Hepatocyte (in vitro differentiated cells): ENCODE measurements around the gene NUP62. TPM values are rescaled to one million over a fixed set of nuclear protein-coding genes. Genes with fewer than 3 reads are reported as not detected.

ENCODE experiments used
- DNase-seq: peaks from one replicate; pipeline ENCODE4 v3.0.0-alpha.2; 2016; ENCODE audit warnings: low spot score
- H2AFZ ChIP-seq: fragments of 200-600 bp; sonication (generic); 2 replicates; pipeline ENCODE4 v1.6.0; 2016; ENCODE audit warnings: antibody characterized with exemption, mild to moderate bottlenecking
- H3K27ac ChIP-seq: fragments of 200-600 bp; sonication (generic); 2 replicates; pipeline ENCODE4 v1.5.1; 2016; ENCODE audit warnings: mild to moderate bottlenecking
- H3K27me3 ChIP-seq: fragments of 200-600 bp; sonication (generic); 2 replicates; pipeline ENCODE4 v1.6.1; 2016
- H3K36me3 ChIP-seq: fragments of 200-600 bp; sonication (generic); replicated peaks from 2 replicates; pipeline ENCODE4 v1.5.1; 2016; ENCODE audit warnings: low read depth; ENCODE audit not compliant: insufficient read depth
- H3K4me1 ChIP-seq: fragments of 200-600 bp; sonication (generic); 2 replicates; pipeline ENCODE4 v1.5.1; 2016; ENCODE audit warnings: mild to moderate bottlenecking, moderate library complexity; ENCODE audit not compliant: insufficient read depth
- H3K4me2 ChIP-seq: fragments of 200-600 bp; sonication (generic); 2 replicates; pipeline ENCODE4 v1.6.0; 2016
- H3K4me3 ChIP-seq: fragments of 200-600 bp; sonication (generic); 2 replicates; pipeline ENCODE4 v1.5.1; 2016; ENCODE audit warnings: mild to moderate bottlenecking
- H3K79me2 ChIP-seq: fragments of 200-600 bp; sonication (generic); 2 replicates; pipeline ENCODE4 v1.6.0; 2017; ENCODE audit warnings: mild to moderate bottlenecking
- H3K9me2 ChIP-seq: fragments of 200-600 bp; sonication (generic); replicated peaks from 2 replicates; pipeline ENCODE4 v1.6.0; 2017; ENCODE audit warnings: mild to moderate bottlenecking; ENCODE audit not compliant: insufficient read depth
- H3K9me3 ChIP-seq: fragments of 200-600 bp; sonication (generic); 2 replicates; pipeline ENCODE4 v1.5.1; 2016; ENCODE audit warnings: low read depth, mild to moderate bottlenecking
- H4K20me1 ChIP-seq: fragments of 200-600 bp; sonication (generic); 2 replicates; pipeline ENCODE4 v1.6.0; 2016; ENCODE audit warnings: mild to moderate bottlenecking; ENCODE audit not compliant: insufficient read depth, poor library complexity, severe bottlenecking
- CTCF ChIP-seq: fragments of 200-600 bp; sonication (generic); IDR thresholded peaks from 2 replicates; pipeline ENCODE4 v1.5.1; 2016; ENCODE audit warnings: antibody characterized with exemption, mild to moderate bottlenecking; ENCODE audit not compliant: poor library complexity
- EZH2 ChIP-seq: fragments of 200-600 bp; sonication (generic); IDR thresholded peaks from 2 replicates; pipeline ENCODE4 v1.6.1; 2016; ENCODE audit warnings: antibody characterized with exemption, mild to moderate bottlenecking, borderline replicate concordance
- EZH2phosphoT487 ChIP-seq: fragments of 200-600 bp; sonication (generic); IDR thresholded peaks from one replicate; pipeline ENCODE4 v1.6.1; 2018; ENCODE audit warnings: antibody characterized with exemption, mild to moderate bottlenecking, low read depth, moderate library complexity; ENCODE audit not compliant: unreplicated experiment, severe bottlenecking
- WGBS: methylation state at CpG from one replicate; pipeline ENCODE4 v1.1.6; 2016; ENCODE audit warnings: low lambda C conversion rate; ENCODE audit errors: missing lambda C conversion rate; 5-methylcytosine and 5-hydroxymethylcytosine counted together
- polyA plus RNA-seq: library from polyadenylated mRNA; unstranded; fragments of >200 nt; fragmentation: Nextera tagmentation; extraction: Ambion mirVana; gene quantifications from 2 replicates; pipeline ENCODE4 v1.2.1, GENCODE V29; 2016
- total RNA-seq: library from RNA; depleted of rRNA; stranded (reverse); fragments of >200 nt; gene quantifications from 2 replicates; pipeline ENCODE4 v1.2.3, GENCODE V29; 2014

Gene NUP62
- total and polyA plus RNA-seq, 2 experiments from 2014 or later = 33.5 to 33.8 TPM

DNA sequence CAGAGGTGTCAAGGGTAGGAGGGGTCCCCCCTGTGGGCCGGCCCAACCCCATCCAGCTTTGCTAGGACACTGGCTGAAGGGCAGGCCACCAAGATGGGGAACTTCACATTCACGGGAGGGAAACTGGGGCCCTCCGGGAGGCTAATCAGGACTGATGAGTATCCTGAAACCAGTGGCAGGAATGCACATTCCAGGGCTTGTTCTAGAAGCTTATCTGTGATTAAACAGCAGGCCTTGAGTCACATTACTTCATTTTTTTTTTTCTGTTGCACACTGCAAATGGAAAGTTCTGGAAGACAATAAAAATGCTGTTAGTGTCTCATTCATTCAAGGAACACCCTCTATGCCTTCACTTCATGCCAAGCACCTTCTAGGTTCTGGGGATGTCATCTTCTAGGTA lies 47.2 kb upstream of the NUP62 start:
- Histone ChIP-seq H3K79me2 (no peaks in the 10 kb centered on the region), H3K4me1 (peaks cover under 1% of the 10 kb centered on the region), H3K4me2 (no peak overlapping the region), H3K27me3 (no peaks in the 10 kb centered on the region), H3K9me3 (no peaks in the 10 kb centered on the region), H3K9me2 (no peaks in the 10 kb centered on the region), H3K27ac (no peak overlapping the region), H4K20me1 (no peaks in the 10 kb centered on the region), H3K36me3 (no peaks in the 10 kb centered on the region), H3K4me3 (no peak overlapping the region), H2AFZ (no peak overlapping the region)
- TF ChIP-seq EZH2 = no peak
- no peak for TF ChIP-seq CTCF
- no peak for TF ChIP-seq EZH2phosphoT487
- WGBS = 64% methylated on average over 3 of the region's 3 CpGs
- DNase-seq = no peak

- no peak for TF ChIP-seq EZH2phosphoT487
- no peak for TF ChIP-seq CTCF
- TF ChIP-seq EZH2 = no peak
- DNase-seq = no peak
- H2AFZ ChIP-seq = no peak overlapping the region
- H3K79me2 ChIP-seq = no peaks in the 10 kb centered on the region
- WGBS = 85% methylated on average over 7 of the region's 7 CpGs
- no peak overlapping the region for H3K4me3 ChIP-seq
- H3K36me3 ChIP-seq = no peaks in the 10 kb centered on the region
- H3K4me2 ChIP-seq = no peak overlapping the region
- H3K27me3 ChIP-seq = no peaks in the 10 kb centered on the region
- H3K27ac ChIP-seq = no peak overlapping the region
- no peaks in the 10 kb centered on the region for H3K4me1 ChIP-seq
- no peaks in the 10 kb centered on the region for H3K9me3 ChIP-seq
- H3K9me2 ChIP-seq = no peaks in the 10 kb centered on the region
- no peaks in the 10 kb centered on the region for H4K20me1 ChIP-seq
Measured at GRCh38 chr19:49975051-49975450, 45.7 kb upstream of the NUP62 start.

- Histone ChIP-seq H4K20me1 (no peaks in the 10 kb centered on the region), H3K9me2 (no peaks in the 10 kb centered on the region), H3K27me3 (no peaks in the 10 kb centered on the region), H3K4me1 (no peaks in the 10 kb centered on the region), H3K4me3 (no peak overlapping the region), H2AFZ (no peak overlapping the region), H3K79me2 (no peaks in the 10 kb centered on the region), H3K27ac (no peak overlapping the region), H3K9me3 (no peaks in the 10 kb centered on the region), H3K36me3 (no peaks in the 10 kb centered on the region), H3K4me2 (no peak overlapping the region)
- 96% methylated on average over 18 of the region's 18 CpGs for WGBS
- TF ChIP-seq CTCF (no peak), EZH2 (no peak), EZH2phosphoT487 (no peak)
- no peak for DNase-seq
Measured at GRCh38 chr19:49973987-49974386, 44.7 kb upstream of the NUP62 start.

GRCh38 chr19:49972841-49973240 lies 43.5 kb upstream of the NUP62 start:
- Histone ChIP-seq H2AFZ (no peak overlapping the region), H3K9me2 (no peaks in the 10 kb centered on the region), H3K79me2 (no peaks in the 10 kb centered on the region), H3K4me1 (no peaks in the 10 kb centered on the region), H3K27ac (no peak overlapping the region), H3K4me2 (no peak overlapping the region), H3K9me3 (no peaks in the 10 kb centered on the region), H3K36me3 (no peaks in the 10 kb centered on the region), H3K4me3 (no peak overlapping the region), H4K20me1 (no peaks in the 10 kb centered on the region), H3K27me3 (no peaks in the 10 kb centered on the region)
- TF ChIP-seq CTCF = no peak
- no peak for TF ChIP-seq EZH2phosphoT487
- no peak for TF ChIP-seq EZH2
- WGBS = 90% methylated on average over 6 of the region's 6 CpGs
- DNase-seq = no peak
